ENCODE results near the gene LOXL1.
"Not testable (repeated sequence)": the region's sequence is repeated elsewhere in the genome, so short reads cannot be mapped to it uniquely, and the experiment has no call there.

Gene LOXL1

DNA sequence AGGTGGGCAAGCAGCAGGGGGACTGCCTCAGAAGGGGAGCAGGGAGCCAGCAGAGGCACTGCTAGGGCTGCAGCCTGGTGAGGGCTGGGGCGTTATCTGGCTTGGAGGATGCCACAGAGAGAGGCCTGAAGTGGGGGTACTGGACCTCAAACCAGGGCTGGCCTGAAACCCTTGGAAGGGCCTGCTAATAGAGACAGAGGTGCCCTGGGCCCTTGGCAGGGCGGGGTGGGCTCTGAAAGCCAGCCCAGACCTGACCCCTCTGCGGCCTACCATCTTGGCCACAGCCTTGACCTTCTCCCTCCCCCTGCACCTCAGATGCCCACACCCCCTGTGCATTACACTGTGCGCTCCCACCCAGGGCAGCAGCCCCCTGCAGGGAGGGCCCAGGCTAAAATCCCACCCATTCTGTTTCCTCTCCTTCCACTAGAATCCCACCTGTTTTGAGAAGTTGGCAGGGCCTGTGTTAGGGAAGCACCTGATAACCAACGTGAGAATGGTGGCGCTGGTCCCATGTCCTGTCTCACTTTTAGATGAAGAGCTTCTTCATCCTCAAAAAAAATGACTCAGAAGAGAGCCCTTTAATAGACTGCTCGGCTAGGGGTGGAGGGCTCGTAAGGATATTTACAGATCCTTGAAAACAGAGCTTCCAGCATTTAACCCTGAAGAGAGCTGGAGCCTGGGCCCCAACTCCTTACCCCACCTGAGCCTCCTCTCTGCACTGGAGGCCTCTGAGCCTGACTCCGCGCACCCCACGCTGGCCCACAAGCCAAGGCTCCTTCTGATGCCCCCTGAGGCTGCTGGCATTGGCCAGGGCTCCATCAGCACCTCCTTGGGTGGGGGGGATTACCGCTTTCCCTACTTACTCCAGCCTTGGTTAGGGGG is 29.8 kb downstream of the LOXL1 start:
- FAIRE-seq, result no peak

DNA sequence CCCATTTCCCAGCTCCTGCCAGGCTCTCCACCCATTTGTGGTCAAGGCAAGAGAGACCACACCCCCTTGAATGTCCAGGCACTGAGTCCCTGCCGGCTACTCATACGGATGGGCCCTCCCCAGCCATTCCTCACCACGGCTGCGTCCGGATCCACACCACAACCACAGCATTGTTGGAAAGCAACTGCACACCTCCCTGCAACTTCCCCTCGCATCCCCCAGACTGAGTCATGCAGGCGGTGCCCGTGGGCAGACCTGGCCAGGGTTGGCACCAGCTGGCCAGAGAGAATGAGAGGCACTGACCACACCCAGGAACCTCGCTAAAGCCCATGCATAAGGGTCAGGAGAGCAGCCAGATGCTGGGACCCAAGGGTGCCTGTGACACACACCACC is 30.5 kb downstream of the LOXL1 start:
- FAIRE-seq, result no peak

DNA sequence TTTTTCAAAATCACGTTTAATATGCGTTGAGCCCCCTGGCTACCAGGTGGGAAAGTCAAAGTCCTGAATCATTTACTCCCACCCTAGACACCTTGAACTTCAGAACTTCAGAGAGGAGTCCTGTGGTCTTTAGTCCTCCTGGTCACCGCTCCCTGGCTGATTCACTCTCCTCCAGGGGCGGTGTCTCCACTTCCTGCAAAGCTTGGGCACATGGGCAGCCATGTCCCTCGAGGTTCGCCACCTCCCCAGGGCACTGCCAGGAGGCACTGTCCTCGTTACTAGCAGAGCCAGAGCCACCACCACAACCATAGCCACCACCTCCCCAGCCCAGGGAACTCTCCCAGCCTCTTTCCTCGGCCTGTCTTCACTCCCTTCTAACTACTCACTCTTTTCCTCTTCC is 31.0 kb downstream of the LOXL1 start:
- FAIRE-seq, result no peak

DNA sequence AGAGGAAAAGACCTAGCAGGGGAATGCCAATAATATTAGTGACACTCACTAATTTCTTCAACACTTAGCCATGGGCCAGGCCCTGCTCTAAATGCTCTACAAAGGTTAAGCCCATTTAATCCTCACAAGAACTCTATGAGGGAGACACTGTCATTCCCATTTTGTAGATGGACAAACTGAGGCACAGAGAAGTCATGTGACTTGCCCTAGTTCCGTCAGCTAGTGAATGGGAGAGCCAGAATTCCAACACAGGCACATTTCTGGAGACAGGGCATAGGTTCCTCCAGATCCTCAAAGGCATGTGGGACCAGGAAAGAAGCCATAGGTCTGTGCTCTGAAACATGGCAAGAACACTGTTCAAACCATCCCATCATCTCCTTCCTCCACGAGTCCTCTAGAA is 31.5 kb downstream of the LOXL1 start:
- no peak for FAIRE-seq

DNA sequence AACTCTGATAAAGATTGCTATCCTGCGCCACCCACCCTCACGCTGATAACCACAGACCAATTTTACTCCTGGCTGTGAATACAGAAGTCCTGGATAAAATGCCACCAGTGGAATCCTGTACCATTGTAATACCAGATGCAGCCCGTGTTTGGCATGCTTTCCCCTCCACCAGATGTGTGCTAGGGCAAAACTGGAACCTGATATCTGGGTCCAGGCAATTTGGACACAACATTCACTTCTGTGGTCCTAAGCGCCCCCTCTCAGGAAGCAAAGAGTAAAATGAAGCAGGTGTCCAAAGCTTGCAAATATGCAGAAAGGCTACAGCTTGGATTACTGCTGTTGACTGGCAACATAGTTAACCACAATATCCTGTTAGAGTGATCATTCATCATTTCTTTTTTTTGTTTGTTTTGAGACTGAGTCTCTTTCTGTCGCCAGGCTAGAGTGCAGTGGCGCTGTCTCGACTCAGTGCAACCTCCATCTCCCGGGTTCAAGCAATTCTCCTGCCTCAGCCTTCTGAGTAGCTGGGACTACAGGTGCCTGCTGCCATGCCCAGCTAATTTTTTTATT is 32.8 kb downstream of the LOXL1 start:
- no peak for FAIRE-seq

DNA sequence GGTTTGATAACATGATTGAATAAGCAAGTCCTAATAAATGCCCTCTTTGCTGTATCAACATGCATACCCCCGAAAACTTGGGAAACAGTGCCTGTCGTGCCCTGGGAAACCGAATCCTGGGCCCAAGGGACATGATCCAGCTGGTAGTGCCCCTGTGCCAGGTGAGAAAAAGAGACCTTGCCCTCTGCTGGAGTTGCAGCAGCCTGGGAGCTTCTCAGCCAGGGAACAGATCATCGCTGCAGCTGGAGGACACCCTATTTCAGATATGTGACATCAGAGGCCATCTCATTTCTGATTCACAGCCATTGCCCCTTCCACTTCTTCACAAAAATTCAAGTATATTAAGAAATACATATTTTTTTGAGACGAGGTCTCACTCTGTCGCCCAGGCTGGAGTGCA is 33.5 kb downstream of the LOXL1 start:
- FAIRE-seq, result no peak

DNA sequence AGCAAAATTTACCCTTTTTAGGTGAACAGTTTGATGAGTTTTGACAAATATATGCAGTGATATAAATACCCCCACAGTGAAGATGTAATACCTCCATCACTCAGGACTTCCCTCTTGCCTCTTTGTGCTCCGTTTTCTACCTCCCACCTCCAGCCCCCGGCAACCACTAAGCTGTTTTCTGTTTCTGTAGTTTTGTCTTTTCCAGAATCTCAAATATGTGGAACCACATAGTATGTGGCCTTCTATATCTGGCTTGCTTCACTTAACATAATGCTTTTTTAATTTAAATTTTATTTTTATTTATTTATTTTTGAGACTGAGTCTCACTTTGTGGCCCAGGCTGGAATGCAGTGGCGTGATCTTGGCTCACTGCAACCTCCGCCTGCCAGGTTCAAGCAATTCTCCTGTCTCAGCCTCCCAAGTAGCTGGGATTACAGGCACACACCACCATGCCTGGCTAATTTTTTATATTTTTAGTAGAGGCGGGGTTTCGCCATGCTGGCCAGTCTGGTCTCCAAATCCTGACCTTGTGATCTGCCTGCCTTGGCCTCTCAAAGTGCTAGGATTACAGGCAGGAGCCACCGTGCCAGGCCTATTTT is 34.3 kb downstream of the LOXL1 start:
- FAIRE-seq, result not testable (repeated sequence)

DNA sequence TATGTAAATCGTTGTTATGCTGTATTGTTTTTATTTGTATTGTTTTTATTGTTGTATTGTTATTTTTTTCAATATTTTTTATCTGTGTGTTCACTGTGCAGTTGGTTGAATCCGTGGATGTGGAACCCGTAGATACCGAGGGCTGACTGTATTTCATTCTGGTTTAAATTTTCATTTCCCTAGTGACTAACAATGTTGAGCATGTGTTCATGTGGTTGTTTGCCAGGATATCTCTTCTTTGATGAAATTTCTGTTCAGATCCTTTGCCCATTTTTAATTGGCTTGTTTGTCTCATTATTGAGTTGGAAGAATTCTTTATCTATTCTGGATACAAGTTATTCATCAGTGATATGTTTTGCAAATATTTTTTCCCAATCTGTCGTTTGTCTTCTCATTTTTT is 36.2 kb downstream of the LOXL1 start:
- FAIRE-seq, result no peak

DNA sequence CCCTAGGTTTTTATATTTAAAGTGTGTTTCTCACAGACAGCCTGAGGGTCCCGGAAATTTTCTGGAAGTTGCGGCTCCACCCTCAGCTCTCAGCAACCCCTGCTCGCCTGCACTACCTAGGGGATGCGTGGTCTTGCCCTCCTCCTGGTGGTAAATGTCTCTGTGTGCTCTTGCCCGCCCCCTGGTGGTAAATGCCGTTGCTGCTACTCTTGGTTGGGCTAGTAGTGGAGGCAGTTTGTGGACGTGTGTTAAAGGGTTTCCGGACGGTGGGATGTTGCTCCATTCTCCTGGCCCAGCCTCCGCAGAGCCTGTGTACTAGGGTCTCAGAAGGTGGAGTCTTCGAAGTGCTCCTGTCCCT is 38.5 kb downstream of the LOXL1 start:
- no peak for FAIRE-seq

DNA sequence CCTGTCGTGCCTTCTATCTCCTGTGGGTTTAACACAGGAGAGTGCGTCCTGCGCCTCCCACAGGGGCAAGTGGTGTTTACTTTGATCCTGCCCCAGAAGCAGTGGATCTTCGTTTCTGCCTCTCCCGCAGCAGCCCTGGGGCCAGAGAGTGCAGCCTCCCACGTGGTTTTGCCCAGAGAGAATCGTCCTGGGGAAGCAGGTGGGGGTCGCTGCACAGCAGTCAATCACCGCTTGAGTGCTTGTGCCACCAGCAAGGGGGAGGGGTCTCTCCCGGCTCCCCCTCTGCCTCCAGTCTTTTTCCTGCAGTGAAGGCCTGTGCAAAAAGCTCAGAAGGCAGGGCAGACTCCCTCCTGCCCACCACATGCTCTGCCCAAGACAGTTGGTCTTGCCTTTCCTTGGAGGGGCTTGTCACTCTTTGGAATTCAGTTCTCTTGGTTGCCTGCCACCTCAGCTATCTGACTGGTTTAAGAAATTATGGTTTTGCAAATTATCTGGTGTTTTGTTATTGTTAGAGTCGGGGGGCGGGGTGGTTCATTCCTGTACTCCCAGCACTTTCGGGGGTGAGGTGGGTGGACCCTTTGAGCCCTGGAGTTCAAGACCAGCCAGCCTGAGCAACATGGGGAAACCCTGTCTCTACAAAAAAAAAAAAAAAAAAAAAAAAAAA is 39.0 kb downstream of the LOXL1 start:
- FAIRE-seq, result no peak

DNA sequence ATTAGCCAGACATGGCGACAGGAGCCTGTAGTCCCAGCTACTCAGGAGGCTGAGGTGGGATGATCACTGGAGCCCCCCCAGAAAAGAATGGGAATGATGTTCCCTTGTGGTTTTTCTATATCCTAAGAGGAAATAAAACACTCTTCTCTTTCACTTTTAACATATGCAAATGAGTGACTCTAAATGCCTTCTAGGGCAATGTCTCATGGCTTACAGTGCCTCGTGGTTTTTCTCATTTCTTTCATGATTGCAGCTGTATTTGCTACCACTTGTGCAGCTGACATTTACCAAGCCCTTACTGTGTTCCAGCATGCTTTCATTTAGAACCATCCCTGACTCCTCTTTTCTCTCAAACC is 39.5 kb downstream of the LOXL1 start:
- FAIRE-seq, result no peak

DNA sequence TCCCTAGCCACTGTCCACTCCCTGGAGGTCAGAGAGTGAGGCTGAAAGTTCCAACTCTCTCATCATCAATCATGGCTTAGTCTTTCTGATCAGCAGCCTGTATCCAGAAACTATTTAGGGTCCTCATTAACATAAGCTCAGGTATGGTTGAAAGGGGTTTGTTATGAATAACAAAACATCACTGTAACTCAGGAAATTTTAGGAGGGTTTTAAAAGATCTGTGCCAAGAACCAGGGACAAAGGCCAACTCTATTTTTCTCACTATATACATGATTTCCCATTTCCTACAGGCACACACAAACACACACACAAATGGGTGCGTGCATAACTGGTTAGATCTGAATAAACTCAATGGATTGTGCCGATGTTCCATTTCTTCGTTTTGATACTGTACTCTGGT is 42.2 kb downstream of the LOXL1 start:
- FAIRE-seq, result no peak

DNA sequence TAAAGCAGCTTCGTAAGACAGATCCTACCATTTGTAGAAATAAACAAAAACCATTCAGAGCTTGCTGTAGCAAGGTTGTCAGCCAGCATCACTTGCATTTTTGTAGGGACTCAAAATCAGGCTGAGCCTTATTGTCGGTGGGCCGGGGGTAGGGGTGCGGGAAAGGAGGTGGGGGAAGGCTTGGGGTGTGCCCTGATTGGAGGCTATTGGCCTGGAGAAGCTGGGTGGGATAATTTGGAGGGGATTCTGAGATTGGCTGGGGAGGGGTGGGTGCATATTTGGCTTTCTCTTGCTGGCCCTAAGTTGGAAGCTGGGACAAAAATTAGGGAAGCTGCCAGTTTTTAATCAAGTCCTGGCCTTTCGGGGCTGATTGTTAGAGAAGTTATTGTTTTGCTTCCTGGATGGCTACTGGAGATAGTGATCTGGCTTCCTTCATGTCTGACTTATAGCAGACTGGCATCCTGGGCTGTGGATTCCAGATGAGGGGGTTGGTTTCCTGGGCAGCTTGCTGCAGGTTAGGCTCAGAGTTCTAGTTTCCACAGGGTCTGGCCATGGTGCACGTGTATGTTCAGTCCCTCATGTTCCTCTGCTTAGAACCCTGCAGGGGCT is 43.0 kb downstream of the LOXL1 start:
- no peak for FAIRE-seq

DNA sequence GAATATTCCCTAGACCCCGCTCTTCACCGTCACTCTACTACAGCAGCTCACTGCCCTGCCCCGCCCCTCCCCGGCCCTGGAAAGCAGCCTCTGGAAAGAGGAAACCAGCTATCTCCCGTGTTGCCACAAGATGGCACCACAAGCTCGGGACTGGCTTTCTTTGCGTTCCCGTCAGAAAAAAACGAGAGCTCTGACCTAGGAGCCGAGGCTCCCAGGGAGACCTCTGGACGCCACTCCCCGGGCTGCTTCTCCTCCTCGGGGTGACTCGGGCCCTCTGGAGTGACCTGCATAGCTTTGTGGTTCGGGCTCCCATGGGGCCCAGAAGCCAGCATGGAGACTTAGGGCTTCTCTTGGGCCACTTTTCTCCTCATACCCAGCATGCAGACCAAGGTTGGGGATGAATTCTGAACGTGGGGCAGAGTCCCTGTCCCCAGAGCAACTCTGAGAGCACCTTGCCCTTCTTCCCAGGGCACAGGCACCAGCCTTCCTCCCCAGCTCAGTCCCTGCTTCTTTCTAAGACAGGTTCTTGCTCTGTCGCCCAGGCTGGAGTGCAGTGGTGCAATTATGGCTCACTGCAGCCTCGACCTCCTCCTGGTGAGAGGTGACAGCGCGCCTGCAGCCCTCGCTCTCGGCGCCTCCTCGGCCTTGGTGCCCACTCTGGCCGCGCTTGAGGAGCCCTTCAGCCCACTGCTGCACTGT is 46.9 kb downstream of the LOXL1 start:
- FAIRE-seq, result no peak

DNA sequence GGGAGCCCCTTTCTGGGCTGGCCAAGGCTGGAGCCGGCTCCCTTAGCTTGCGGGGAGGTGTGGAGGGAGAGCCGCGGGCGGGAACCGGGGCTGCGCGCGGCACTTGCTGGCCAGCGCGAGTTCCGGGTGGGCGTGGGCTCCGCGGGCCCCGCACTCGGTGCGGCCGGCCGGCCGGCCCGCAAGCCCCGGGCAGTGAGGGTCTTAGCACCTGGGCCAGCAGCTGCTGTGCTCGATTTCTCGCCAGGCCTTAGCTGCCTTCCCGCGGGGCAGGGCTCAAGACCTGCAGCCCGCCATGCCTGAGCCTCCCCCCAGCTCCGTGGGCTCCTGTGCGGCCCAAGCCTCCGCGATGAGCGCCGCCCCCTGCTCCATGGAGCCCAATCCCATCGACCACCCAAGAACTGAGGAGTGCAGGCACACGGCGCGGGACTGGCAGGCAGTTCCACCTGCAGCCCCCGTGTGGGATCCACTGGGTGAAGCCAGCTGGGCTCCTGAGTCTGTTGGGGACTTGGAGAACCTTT is 47.5 kb downstream of the LOXL1 start:
- not testable (repeated sequence) for FAIRE-seq

DNA sequence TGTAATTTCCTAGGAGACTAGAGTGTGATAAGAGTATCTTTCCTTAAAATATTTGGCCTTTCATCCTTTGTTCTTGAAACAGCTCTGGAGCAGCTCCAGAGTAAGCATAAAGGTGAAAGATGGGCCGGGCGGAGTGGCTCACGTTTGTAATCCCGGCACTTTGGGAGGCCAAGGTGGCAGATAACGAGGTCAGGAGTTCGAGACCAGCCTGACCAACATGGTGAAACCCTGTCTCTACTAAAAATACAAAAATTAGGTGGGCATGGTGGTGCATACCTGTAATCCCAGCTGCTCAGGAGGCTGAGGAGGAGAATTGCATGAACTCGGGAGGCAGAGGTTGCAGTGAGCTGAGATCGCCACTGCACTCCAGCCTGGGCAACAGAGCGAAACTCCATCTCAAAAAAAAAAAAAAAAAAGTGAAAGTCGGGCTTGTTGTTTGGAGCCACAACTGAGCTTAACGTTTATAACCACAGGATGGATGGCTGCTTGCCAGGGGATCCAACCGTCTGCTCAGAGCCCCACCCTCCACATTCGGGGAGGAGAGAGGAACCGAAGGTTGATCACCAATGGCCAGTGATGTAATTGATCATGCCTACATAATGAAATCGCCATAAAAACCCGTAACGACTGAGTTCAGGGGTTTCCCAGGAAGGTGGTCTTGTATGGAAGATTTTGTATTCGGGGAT is 49.3 kb downstream of the LOXL1 start:
- not testable (repeated sequence) for FAIRE-seq

DNA sequence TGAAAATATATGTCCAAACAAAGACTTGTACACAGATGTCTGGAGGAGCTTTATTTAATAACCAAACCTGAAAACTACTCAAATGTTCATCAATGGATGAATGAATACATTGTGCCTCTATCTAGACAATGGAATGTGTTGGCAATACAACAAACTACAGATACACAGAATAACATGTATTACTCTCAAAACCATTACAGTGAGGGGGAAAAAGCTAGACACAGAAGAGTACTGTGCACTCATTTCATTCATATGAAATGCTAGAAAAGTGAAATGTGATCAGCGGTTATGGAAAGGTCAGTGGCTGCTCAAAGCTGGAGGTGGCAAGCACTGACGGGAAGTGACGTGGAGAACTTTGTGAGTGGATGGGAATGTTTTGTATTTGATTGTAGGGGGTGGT is 52.6 kb downstream of the LOXL1 start:
- FAIRE-seq, result no peak

DNA sequence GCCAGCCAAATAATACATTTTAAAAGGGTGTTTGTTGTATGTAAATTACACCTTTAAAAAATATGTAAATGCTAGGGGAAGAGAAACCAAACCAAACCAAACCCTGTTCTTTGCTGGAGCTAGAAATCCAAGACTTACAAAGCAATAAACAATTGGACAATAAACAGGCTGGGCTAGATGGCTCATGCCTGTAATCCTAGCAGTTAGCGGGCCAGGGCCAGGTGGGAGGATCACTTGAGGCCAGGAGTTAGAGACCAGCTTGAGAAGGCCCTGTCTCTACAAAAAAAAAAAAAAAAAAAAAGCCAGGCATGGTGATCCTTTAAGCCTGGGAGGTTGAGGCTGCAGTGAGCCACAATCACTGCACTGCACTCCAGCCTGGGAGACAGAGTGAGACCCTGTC is 53.4 kb downstream of the LOXL1 start:
- no peak for FAIRE-seq

DNA sequence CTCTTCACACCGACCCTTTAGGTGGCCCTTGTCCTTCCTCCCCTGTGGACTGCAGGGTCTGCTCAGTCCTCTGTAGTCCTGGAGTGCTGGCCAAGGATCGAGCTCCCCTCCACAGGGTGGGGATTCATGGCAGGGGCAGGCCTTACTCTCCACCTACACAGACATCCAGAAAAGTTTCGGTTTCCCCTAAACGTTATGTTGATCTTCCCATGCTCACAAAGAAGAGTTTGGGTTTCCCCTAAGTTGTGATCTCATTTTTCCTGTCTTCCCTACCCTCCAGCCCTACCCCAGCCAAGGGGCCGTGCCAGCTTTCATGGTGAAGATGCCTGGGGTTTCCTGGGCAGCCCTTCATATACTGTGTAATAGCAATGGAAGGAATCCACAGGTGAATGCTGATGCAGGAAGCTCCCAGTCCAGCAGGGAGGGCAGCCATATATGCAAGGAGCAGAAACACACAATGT is 55.5 kb downstream of the LOXL1 start:
- no peak for FAIRE-seq

DNA sequence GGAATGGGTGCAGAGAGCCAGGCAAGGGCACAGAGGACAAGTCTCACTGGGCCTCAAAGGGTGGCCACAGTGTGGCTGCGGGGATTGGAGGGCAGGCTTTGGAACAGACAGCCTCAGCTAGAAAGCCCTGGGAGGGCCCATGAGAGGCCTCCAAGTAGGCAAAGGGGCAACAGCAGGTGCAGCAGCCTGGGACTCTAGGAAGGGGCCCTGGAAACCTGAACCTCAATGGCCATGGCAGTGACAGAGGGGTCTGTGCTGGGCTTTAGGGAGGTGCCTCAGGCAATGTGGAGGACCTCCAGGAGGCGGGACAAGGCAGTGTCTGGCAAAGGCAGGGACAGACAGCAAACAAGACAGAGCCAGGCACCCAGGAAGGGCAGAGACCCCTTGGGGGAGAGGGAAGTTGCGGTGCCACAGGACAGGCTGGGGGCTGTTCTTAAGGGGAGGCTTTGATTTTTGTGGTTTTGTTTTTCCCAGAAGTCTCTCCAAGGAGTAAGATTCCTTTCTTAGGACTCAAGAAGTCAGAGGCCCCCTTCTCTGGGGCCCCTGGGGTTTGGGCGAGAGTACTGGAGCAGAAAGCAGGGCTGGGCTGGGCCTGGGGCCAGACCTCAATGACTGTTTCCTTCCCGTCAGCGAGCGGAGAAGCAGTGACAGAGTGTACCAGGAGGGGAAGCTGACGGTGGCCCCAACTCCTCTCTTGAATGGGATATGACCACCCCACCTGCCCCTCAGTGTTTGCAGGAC is 56.1 kb downstream of the LOXL1 start:
- no peak for FAIRE-seq

DNA sequence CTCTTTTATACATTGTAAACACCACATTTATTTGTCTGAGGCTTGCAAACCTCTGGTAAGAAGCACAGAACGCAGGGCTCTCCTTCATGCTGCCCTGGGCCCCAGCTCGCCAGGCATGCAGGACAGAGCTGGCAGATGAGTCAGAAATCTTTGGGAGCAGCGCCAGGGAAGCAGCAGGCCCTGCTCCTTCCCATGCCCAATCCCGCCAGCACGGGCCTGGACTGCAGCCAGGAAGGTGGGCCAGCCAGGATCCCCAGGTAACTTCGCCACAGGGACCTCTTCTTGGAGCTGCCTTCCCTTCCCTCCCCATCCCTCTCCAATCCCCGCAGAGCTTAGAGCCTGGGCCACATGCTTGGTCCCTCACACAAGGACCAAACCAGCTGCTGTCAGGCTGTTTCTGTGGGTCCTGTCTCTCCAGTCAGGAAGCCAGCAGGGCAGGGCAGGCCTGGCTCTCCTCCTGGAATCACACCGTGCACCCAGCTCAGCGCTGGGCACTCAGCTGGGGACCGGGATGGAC is 57.0 kb downstream of the LOXL1 start:
- no peak for FAIRE-seq

Data from A204.1 (cell line).